Small intestine (tissue), 7 donors: Measurements from ENCODE around the gene FRMD4A. TPM values are rescaled to one million over a fixed set of nuclear protein-coding genes. Genes with fewer than 3 reads are reported as not detected.

Experiments
- DNase-seq, 2 donors: peaks; one replicate each; pipeline versions ENCODE4 v3.0.0 to v3.0.0-alpha.2; 2013
- FAIRE-seq: peaks from 2 replicates; lab custom pipeline; 2012; peaks lifted over from hg19 to GRCh38; lab: Jason Lieb, UNC
- H3K27ac ChIP-seq, 3 donors: one replicate each; pipeline ENCODE4 v1.5.1; 2013; ENCODE audit warnings: low read length in 2 of 3, mild to moderate bottlenecking in 2 of 3, control low read depth in 1 of 3, inconsistent platforms in 1 of 3, low read depth in 1 of 3, moderate library complexity in 1 of 3
- H3K27me3 ChIP-seq, 3 donors: one replicate each; pipeline ENCODE4 v1.6.1; 2013; ENCODE audit warnings: low read length in 3 of 3, inconsistent platforms in 1 of 3; ENCODE audit not compliant: control insufficient read depth in 3 of 3, insufficient read depth in 3 of 3
- H3K36me3 ChIP-seq, 3 donors: one replicate each; pipeline ENCODE4 v1.6.1; 2013; ENCODE audit warnings: low read length in 3 of 3, inconsistent platforms in 1 of 3, low read depth in 1 of 3, mild to moderate bottlenecking in 1 of 3, moderate library complexity in 1 of 3; ENCODE audit not compliant: control insufficient read depth in 3 of 3, insufficient read depth in 2 of 3
- H3K4me1 ChIP-seq, 3 donors: one replicate each; pipeline ENCODE4 v1.6.1; 2013; ENCODE audit warnings: low read length in 2 of 3, inconsistent platforms in 1 of 3, low read depth in 1 of 3, mild to moderate bottlenecking in 1 of 3, moderate library complexity in 1 of 3; ENCODE audit not compliant: control insufficient read depth in 3 of 3, insufficient read depth in 2 of 3
- H3K4me3 ChIP-seq, 3 donors: one replicate each; pipeline ENCODE4 v1.5.1; 2013; ENCODE audit warnings: low read length in 3 of 3, control low read depth in 1 of 3, inconsistent platforms in 1 of 3, low read depth in 1 of 3, mild to moderate bottlenecking in 1 of 3, moderate library complexity in 1 of 3
- H3K9me3 ChIP-seq, 2 donors: one replicate each; pipeline ENCODE4 v1.6.1; 2013; ENCODE audit warnings: low read depth in 1 of 2, low read length in 1 of 2; ENCODE audit not compliant: control insufficient read depth in 2 of 2, insufficient read depth in 1 of 2
- WGBS, 3 donors: extraction: QIAGEN DNeasy Blood & Tissue Kit; methylation state at CpG; one replicate each; pipeline ENCODE4 v1.1.7; 2013; 5-methylcytosine and 5-hydroxymethylcytosine counted together
- polyA plus RNA-seq, 4 donors: library from polyadenylated mRNA; stranded (reverse) in 3 of 4; unstranded in 1 of 4; fragments of 200-250 nt in 3 of 4; fragments of 120-200 nt in 1 of 4; gene quantifications; one replicate each; pipeline versions ENCODE4 v1.2.1 to v1.2.3, GENCODE V29; 2013
- donor health status: healthy with polysubstance abuse.
- donor health status: control.
- donor health status: control.
- donor health status: Bipolar disorder and iron deficiency.
- donor health status: healthy.

Gene FRMD4A
- polyA plus RNA-seq, 4 donors = 0.45 to 16.9 (median 6.2) TPM

- WGBS, 3 donors = 41 to 81% (median 48%) methylated on average over 3 of the region's 3 CpGs
- Histone ChIP-seq H3K27me3 (no peaks in the 10 kb centered on the region), H3K36me3 (no peaks in the 10 kb centered on the region), H3K4me1 (no peaks in the 10 kb centered on the region), H3K4me3 (no peak overlapping the region), H3K27ac (no peak overlapping the region), H3K9me3 (no peaks in the 10 kb centered on the region)
- no peak for DNase-seq
- FAIRE-seq = no peak
Observed at GRCh38 chr10:14271621-14272020, 59.1 kb downstream of the FRMD4A start.

GRCh38 chr10:14270370-14270769, 60.4 kb downstream of the FRMD4A start:
- Histone ChIP-seq H3K27ac (no peak overlapping the region), H3K36me3 (no peaks in the 10 kb centered on the region), H3K4me1 (no peaks in the 10 kb centered on the region), H3K9me3 (no peaks in the 10 kb centered on the region), H3K4me3 (no peak overlapping the region), H3K27me3 (no peaks in the 10 kb centered on the region)
- FAIRE-seq (no peak), DNase-seq (no peak)
- 57 to 81% (median 76%) methylated on average over 3 of the region's 3 CpGs for WGBS, 3 donors

GRCh38 chr10:14265709-14266108, 65.0 kb downstream of the FRMD4A start:
- H3K36me3 ChIP-seq = no peaks in the 10 kb centered on the region
- no peak overlapping the region for H3K27ac ChIP-seq
- no peaks in the 10 kb centered on the region for H3K9me3 ChIP-seq
- no peaks in the 10 kb centered on the region for H3K27me3 ChIP-seq
- no peak for DNase-seq
- no peak overlapping the region for H3K4me3 ChIP-seq
- WGBS, 3 donors = 80 to 89% (median 86%) methylated on average over 4 of the region's 4 CpGs
- FAIRE-seq = no peak
- H3K4me1 ChIP-seq = no peaks in the 10 kb centered on the region

GRCh38 chr10:14262836-14263425, 67.8 kb downstream of the FRMD4A start:
- no peaks in the 10 kb centered on the region for H3K36me3 ChIP-seq
- H3K4me1 ChIP-seq = no peaks in the 10 kb centered on the region
- 66 to 73% (median 73%) methylated on average over 15 of the region's 15 CpGs for WGBS, 3 donors
- DNase-seq (no peak), FAIRE-seq (no peak)
- H3K27ac ChIP-seq = no peak overlapping the region
- no peaks in the 10 kb centered on the region for H3K27me3 ChIP-seq
- H3K4me3 ChIP-seq = no peak overlapping the region
- H3K9me3 ChIP-seq = no peaks in the 10 kb centered on the region

- no peaks in the 10 kb centered on the region for H3K36me3 ChIP-seq
- WGBS, 3 donors = 60 to 84% (median 68%) methylated on average over 2 of the region's 2 CpGs
- no peak for FAIRE-seq
Observed at GRCh38 chr10:14261336-14261735, 69.4 kb downstream of the FRMD4A start.

GRCh38 chr10:14259696-14260566, 70.8 kb downstream of the FRMD4A start:
- DNase-seq (peak; percentile 1 to 8), FAIRE-seq (no peak)
- no peaks in the 10 kb centered on the region for H3K9me3 ChIP-seq
- no peak overlapping the region for H3K4me3 ChIP-seq
- no peaks in the 10 kb centered on the region for H3K4me1 ChIP-seq
- WGBS, 3 donors = 27 to 36% (median 34%) methylated on average over 7 of the region's 7 CpGs
- no peaks in the 10 kb centered on the region for H3K36me3 ChIP-seq
- H3K27me3 ChIP-seq = no peaks in the 10 kb centered on the region
- H3K27ac ChIP-seq = no peak overlapping the region

More at GRCh38 chr10:14261336-14261735, 69.4 kb downstream of the FRMD4A start:
- DNase-seq = no peak
- no peaks in the 10 kb centered on the region for H3K9me3 ChIP-seq
- H3K27me3 ChIP-seq = no peaks in the 10 kb centered on the region
- no peaks in the 10 kb centered on the region for H3K4me1 ChIP-seq
- H3K27ac ChIP-seq = no peak overlapping the region
- H3K4me3 ChIP-seq = no peak overlapping the region

- Histone ChIP-seq H3K4me3 (no peak overlapping the region), H3K4me1 (no peaks in the 10 kb centered on the region), H3K36me3 (no peaks in the 10 kb centered on the region), H3K27me3 (peaks cover 0 to 3% (median 0%) of the 10 kb centered on the region in 3 donors), H3K9me3 (peaks cover 0 to 11% of the 10 kb centered on the region in 2 donors), H3K27ac (no peak overlapping the region)
- FAIRE-seq (no peak), DNase-seq (no peak)
- 75 to 85% (median 80%) methylated on average over 2 of the region's 2 CpGs for WGBS, 3 donors
Observed at GRCh38 chr10:14254368-14254767, 76.4 kb downstream of the FRMD4A start.

- Histone ChIP-seq H3K27ac (no peak overlapping the region), H3K4me3 (no peak overlapping the region), H3K4me1 (no peaks in the 10 kb centered on the region), H3K9me3 (peaks cover 0 to 11% of the 10 kb centered on the region in 2 donors), H3K27me3 (peaks cover 0 to 3% (median 0%) of the 10 kb centered on the region in 3 donors), H3K36me3 (no peaks in the 10 kb centered on the region)
- WGBS, 3 donors = 80 to 85% (median 83%) methylated on average over 5 of the region's 5 CpGs
- DNase-seq (no peak), FAIRE-seq (no peak)
Observed at GRCh38 chr10:14253711-14254110, 77.0 kb downstream of the FRMD4A start.
